ENCODE measurements around the gene WWC1. TPM values are rescaled to one million over a fixed set of nuclear protein-coding genes. Genes with fewer than 3 reads are reported as not detected.
"Not testable (repeated sequence)": the region's sequence is repeated elsewhere in the genome, so short reads cannot be mapped to it uniquely, and the experiment has no call there.

Gene WWC1
- total RNA-seq, 1 donor from 2014 or later, result 2.2 TPM

DNA sequence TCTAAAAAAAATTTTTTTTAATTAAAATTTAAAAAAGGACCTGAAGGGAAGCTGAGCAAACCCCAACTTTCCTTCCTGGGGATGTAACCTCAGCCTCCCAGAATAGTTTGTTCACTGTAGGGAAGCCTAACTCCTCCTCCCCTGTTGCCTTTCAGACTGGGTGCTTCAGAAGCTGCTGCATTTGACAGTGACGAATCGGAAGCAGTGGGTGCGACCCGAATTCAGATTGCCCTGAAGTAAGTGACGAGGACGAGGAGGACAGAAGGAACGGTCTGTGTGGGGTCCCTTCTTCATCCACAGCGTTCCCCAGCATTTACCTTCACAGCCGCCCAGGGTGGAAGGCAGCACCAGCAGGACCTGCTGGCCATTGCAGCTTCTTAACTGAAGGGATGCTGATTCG lies 137.1 kb downstream of the WWC1 start:
- DNase-seq (ENCODE audit: extremely low spot score, unreplicated experiment), result no peak
- TF ChIP-seq, protein P1, sequence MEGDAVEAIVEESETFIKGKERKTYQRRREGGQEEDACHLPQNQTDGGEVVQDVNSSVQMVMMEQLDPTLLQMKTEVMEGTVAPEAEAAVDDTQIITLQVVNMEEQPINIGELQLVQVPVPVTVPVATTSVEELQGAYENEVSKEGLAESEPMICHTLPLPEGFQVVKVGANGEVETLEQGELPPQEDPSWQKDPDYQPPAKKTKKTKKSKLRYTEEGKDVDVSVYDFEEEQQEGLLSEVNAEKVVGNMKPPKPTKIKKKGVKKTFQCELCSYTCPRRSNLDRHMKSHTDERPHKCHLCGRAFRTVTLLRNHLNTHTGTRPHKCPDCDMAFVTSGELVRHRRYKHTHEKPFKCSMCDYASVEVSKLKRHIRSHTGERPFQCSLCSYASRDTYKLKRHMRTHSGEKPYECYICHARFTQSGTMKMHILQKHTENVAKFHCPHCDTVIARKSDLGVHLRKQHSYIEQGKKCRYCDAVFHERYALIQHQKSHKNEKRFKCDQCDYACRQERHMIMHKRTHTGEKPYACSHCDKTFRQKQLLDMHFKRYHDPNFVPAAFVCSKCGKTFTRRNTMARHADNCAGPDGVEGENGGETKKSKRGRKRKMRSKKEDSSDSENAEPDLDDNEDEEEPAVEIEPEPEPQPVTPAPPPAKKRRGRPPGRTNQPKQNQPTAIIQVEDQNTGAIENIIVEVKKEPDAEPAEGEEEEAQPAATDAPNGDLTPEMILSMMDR (IDR thresholded peaks at IDR 0.05), result no peak
- H3K4me3 Mint-ChIP-seq (ENCODE audit: unreplicated experiment), result no peak overlapping the region
- no peaks in the 10 kb centered on the region for H3K27me3 Mint-ChIP-seq (ENCODE audit: unreplicated experiment)
- H3K27ac Mint-ChIP-seq (ENCODE audit: unreplicated experiment), result no peak overlapping the region
- H3K4me1 Mint-ChIP-seq (ENCODE audit: unreplicated experiment), result no peaks in the 10 kb centered on the region
- no peaks in the 10 kb centered on the region for H3K9me3 Mint-ChIP-seq (ENCODE audit: unreplicated experiment)
- no peaks in the 10 kb centered on the region for H3K36me3 Mint-ChIP-seq (ENCODE audit: unreplicated experiment)

- Mint-ChIP-seq H3K27ac (ENCODE audit: unreplicated experiment) (no peak overlapping the region), H3K4me1 (ENCODE audit: unreplicated experiment) (no peaks in the 10 kb centered on the region), H3K36me3 (ENCODE audit: unreplicated experiment) (no peaks in the 10 kb centered on the region), H3K27me3 (ENCODE audit: unreplicated experiment) (no peaks in the 10 kb centered on the region), H3K9me3 (ENCODE audit: unreplicated experiment) (no peaks in the 10 kb centered on the region), H3K4me3 (ENCODE audit: unreplicated experiment) (no peak overlapping the region)
- no peak for DNase-seq (ENCODE audit: extremely low spot score, unreplicated experiment)
- TF ChIP-seq, protein P1 (IDR thresholded peaks at IDR 0.05), result no peak
These were observed 138.9 kb downstream of the WWC1 start for GRCh38 chr5:168430296-168430695.

DNA sequence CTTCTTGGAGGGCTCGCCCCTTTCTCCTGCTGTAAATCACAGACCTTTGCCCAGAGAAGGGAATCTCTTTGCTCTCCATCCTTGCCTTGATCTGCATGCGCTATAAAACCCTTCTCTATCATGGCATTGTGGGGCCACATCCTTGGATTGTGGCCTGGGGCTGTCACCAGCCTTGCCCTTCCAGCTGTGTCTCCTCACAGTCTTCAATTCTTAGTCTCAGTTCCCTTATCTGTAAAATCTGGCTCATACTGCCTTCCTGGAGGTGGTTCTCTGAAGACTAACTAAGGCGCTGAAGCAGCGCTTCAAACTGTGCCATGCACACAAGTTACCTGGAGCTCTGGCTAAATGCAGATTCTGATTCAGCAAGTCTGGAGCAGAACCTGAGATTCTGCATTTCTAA lies 141.5 kb downstream of the WWC1 start:
- Mint-ChIP-seq H3K36me3 (ENCODE audit: unreplicated experiment) (no peaks in the 10 kb centered on the region), H3K4me3 (ENCODE audit: unreplicated experiment) (no peak overlapping the region), H3K4me1 (ENCODE audit: unreplicated experiment) (no peaks in the 10 kb centered on the region), H3K9me3 (ENCODE audit: unreplicated experiment) (no peaks in the 10 kb centered on the region), H3K27ac (ENCODE audit: unreplicated experiment) (no peak overlapping the region), H3K27me3 (ENCODE audit: unreplicated experiment) (no peaks in the 10 kb centered on the region)
- TF ChIP-seq, protein P1 (IDR thresholded peaks at IDR 0.05), result no peak
- DNase-seq (ENCODE audit: extremely low spot score, unreplicated experiment), result no peak

DNA sequence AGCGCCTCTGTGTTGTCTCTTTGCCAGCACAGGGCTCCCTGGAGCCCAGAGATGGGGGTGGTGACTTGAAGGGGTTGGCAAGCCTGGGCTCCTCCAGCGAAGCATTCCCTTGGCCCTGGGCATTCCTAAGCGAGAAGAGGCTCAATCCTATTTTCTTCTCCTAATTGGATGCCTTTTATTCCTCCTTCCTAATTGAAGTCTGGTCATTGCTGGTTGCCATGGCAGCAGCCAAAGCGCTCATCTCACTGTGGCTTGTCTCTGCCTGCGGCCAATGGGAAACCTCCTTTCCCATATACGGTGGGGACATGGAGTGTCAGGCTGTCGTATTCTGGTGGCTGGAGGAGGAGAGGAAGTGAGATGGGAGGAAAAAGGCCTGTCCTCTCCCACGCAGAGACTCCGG lies 142.6 kb downstream of the WWC1 start:
- Mint-ChIP-seq H3K4me3 (ENCODE audit: unreplicated experiment) (no peak overlapping the region), H3K27me3 (ENCODE audit: unreplicated experiment) (no peaks in the 10 kb centered on the region), H3K36me3 (ENCODE audit: unreplicated experiment) (no peaks in the 10 kb centered on the region), H3K27ac (ENCODE audit: unreplicated experiment) (no peak overlapping the region), H3K9me3 (ENCODE audit: unreplicated experiment) (no peaks in the 10 kb centered on the region), H3K4me1 (ENCODE audit: unreplicated experiment) (no peaks in the 10 kb centered on the region)
- TF ChIP-seq, protein P1 (IDR thresholded peaks at IDR 0.05), result no peak
- DNase-seq (ENCODE audit: extremely low spot score, unreplicated experiment), result no peak

GRCh38 chr5:168434746-168435321 lies 143.4 kb downstream of the WWC1 start:
- Mint-ChIP-seq H3K4me1 (ENCODE audit: unreplicated experiment) (no peaks in the 10 kb centered on the region), H3K9me3 (ENCODE audit: unreplicated experiment) (no peaks in the 10 kb centered on the region), H3K27me3 (ENCODE audit: unreplicated experiment) (no peaks in the 10 kb centered on the region), H3K27ac (ENCODE audit: unreplicated experiment) (no peak overlapping the region), H3K4me3 (ENCODE audit: unreplicated experiment) (no peak overlapping the region), H3K36me3 (ENCODE audit: unreplicated experiment) (no peaks in the 10 kb centered on the region)
- TF ChIP-seq, protein P1 (IDR thresholded peaks at IDR 0.05), result no peak
- DNase-seq (ENCODE audit: extremely low spot score, unreplicated experiment), result no peak

DNA sequence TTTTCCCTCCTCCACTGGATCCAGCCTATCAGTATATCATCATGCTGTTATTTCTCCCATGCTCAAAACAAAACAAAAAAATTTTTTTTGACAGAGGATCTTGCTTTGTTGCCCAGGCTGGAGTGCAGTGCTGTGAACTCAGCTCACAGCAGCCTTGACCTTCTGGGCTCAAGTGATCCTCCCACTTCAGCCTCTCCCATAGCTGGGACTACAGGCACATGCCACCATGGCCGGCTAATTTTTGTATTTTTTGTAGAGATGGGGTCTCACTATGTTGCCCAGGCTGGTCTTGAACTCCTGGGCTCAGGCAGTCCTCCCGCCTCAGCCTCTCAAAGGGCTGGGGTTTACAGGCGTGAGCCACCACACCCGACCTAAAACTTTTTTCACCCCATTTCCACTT lies 143.9 kb downstream of the WWC1 start:
- DNase-seq (ENCODE audit: extremely low spot score, unreplicated experiment); H3K27ac Mint-ChIP-seq (ENCODE audit: unreplicated experiment); H3K4me3 Mint-ChIP-seq (ENCODE audit: unreplicated experiment); H3K27me3 Mint-ChIP-seq (ENCODE audit: unreplicated experiment); H3K9me3 Mint-ChIP-seq (ENCODE audit: unreplicated experiment); H3K4me1 Mint-ChIP-seq (ENCODE audit: unreplicated experiment); H3K36me3 Mint-ChIP-seq (ENCODE audit: unreplicated experiment): not testable (repeated sequence)
